Measurements from ENCODE around the gene PROCA1.

- TF ChIP-seq, protein P1, sequence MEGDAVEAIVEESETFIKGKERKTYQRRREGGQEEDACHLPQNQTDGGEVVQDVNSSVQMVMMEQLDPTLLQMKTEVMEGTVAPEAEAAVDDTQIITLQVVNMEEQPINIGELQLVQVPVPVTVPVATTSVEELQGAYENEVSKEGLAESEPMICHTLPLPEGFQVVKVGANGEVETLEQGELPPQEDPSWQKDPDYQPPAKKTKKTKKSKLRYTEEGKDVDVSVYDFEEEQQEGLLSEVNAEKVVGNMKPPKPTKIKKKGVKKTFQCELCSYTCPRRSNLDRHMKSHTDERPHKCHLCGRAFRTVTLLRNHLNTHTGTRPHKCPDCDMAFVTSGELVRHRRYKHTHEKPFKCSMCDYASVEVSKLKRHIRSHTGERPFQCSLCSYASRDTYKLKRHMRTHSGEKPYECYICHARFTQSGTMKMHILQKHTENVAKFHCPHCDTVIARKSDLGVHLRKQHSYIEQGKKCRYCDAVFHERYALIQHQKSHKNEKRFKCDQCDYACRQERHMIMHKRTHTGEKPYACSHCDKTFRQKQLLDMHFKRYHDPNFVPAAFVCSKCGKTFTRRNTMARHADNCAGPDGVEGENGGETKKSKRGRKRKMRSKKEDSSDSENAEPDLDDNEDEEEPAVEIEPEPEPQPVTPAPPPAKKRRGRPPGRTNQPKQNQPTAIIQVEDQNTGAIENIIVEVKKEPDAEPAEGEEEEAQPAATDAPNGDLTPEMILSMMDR (IDR thresholded peaks at IDR 0.05), result peak in 1 of 2 donors; percentile 22
- TF ChIP-seq POLR2AphosphoS5 (IDR thresholded peaks at IDR 0.05), result no peak
These were observed 31.8 kb upstream of the PROCA1 start, which contains the start of gene TRAF4 for GRCh38 chr17:28743243-28744103.

Measured in suprapubic skin (tissue), 3 donors.